Heart left ventricle (tissue), 13 donors: ENCODE measurements around the gene MTF2.

ENCODE experiments used
- POLR2A ChIP-seq, 2 donors: fragments of 450-650 bp; IDR thresholded peaks; one replicate each; pipeline ENCODE4 v1.6.1; 2017; ENCODE audit warnings: antibody characterized with exemption in 2 of 2, mild to moderate bottlenecking in 2 of 2, moderate library complexity in 2 of 2
- TF ChIP-seq, protein P1 (sequence below), 12 donors: fragments of 200-600 bp; sonication (generic) in 4 of 12; IDR thresholded peaks; one replicate each; pipeline versions ENCODE4 v1.5.0 to v1.8.0; 2018 to 2022; ENCODE audit warnings: antibody characterized with exemption in 12 of 12, mild to moderate bottlenecking in 5 of 12
- donor health status: ischemic (EF 13 %, LVEDD 7.1; RV severe dilation, severe dysfunction).
- donor health status: DM: no; HTN: yes; CAD: no.
- donor health status: DM: no; HTN: no; CAD: no.
- donor health status: ischemic (EF 25% LVEDD 6.9; RV normal size, moderate dysfunction).
- donor health status: ischemic (EF 25% LVEDD 5.7; RV mildly dilated, moderate dysfunction).
- donor health status: ischemic (EF 35%, LVEDD 5.7; RV mildly dilated, moderate dysfunction).
- donor health status: nonischemic (EF 11% LVEDD 7.7; RV severe dilation, severe dysfunction).
- donor health status: DM: yes; HTN: yes; CAD: no.
- donor health status: PGD.
- donor health status: ischemic (EF 29% LVEDD 5.4; RV normal size, mild dysfunction).
- donor health status: nonischemic (EF 23%, LVEDD 6.1; RV moderate dilation, normal function).

DNA sequence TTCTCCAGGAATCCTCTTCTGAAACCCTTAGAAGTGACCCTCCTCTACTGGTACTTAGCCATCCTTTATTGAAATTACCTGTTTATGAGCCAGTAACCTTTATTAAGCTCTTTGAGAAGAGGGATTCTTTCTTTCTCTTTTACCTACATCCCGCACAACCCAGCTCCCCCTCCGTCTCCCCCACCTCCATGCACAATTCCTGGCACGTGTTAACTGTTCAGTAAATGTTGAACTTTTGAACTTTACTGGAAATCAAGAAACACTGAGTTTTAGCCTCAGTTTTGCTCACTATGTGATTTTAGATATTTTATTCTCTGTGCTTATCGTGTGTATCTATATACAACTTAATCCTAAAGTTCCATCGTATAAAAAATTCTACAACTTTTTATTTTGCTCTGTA, 99.3 kb downstream of the MTF2 start:
- TF ChIP-seq, protein P1, sequence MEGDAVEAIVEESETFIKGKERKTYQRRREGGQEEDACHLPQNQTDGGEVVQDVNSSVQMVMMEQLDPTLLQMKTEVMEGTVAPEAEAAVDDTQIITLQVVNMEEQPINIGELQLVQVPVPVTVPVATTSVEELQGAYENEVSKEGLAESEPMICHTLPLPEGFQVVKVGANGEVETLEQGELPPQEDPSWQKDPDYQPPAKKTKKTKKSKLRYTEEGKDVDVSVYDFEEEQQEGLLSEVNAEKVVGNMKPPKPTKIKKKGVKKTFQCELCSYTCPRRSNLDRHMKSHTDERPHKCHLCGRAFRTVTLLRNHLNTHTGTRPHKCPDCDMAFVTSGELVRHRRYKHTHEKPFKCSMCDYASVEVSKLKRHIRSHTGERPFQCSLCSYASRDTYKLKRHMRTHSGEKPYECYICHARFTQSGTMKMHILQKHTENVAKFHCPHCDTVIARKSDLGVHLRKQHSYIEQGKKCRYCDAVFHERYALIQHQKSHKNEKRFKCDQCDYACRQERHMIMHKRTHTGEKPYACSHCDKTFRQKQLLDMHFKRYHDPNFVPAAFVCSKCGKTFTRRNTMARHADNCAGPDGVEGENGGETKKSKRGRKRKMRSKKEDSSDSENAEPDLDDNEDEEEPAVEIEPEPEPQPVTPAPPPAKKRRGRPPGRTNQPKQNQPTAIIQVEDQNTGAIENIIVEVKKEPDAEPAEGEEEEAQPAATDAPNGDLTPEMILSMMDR (IDR thresholded peaks at IDR 0.05): no peak
- no peak for TF ChIP-seq POLR2A (IDR thresholded peaks at IDR 0.05)
